Thymus (tissue), 11 donors: ENCODE data around the gene TCHP. TPM values are rescaled to one million over a fixed set of nuclear protein-coding genes. Genes with fewer than 3 reads are reported as not detected.
"Not testable (repeated sequence)": the region's sequence is repeated elsewhere in the genome, so short reads cannot be mapped to it uniquely, and the experiment has no call there.

Experiments
- DNase-seq, 9 donors: peaks; one replicate each; pipeline ENCODE4 v3.0.0-alpha.2; 2013; ENCODE audit warnings: low spot score in 9 of 9, low read depth in 6 of 9, missing footprints in 1 of 9
- H3K27ac ChIP-seq, 2 donors: one replicate each; pipeline ENCODE4 v1.5.1; 2013; ENCODE audit warnings: control low read depth in 1 of 2, low read depth in 1 of 2, low read length in 1 of 2, mild to moderate bottlenecking in 1 of 2, moderate library complexity in 1 of 2
- H3K27me3 ChIP-seq, 2 donors: one replicate each; pipeline ENCODE4 v1.5.1; 2013; ENCODE audit warnings: low read length in 1 of 2; ENCODE audit not compliant: control insufficient read depth in 2 of 2, insufficient read depth in 1 of 2
- H3K36me3 ChIP-seq, 2 donors: one replicate each; pipeline ENCODE4 v1.5.1; 2013; ENCODE audit warnings: low read length in 1 of 2, mild to moderate bottlenecking in 1 of 2, moderate library complexity in 1 of 2; ENCODE audit not compliant: control insufficient read depth in 2 of 2, insufficient read depth in 2 of 2
- H3K4me1 ChIP-seq, 2 donors: one replicate each; pipeline ENCODE4 v1.5.1; 2013; ENCODE audit warnings: low read length in 2 of 2; ENCODE audit not compliant: control insufficient read depth in 2 of 2, insufficient read depth in 2 of 2
- H3K4me3 ChIP-seq, 2 donors: one replicate each; pipeline ENCODE4 v1.5.1; 2013; ENCODE audit warnings: low read length in 2 of 2, control low read depth in 1 of 2, mild to moderate bottlenecking in 1 of 2
- H3K9me3 ChIP-seq, 2 donors: one replicate each; pipeline ENCODE4 v1.5.1; 2013; ENCODE audit warnings: low read length in 1 of 2, mild to moderate bottlenecking in 1 of 2; ENCODE audit not compliant: control insufficient read depth in 2 of 2, insufficient read depth in 1 of 2
- WGBS: extraction: QIAGEN DNeasy Blood & Tissue Kit; methylation state at CpG from one replicate; pipeline ENCODE4 v1.1.7; 2013; 5-methylcytosine and 5-hydroxymethylcytosine counted together
- polyA plus RNA-seq: library from polyadenylated mRNA; stranded (reverse); fragments of 200-250 nt; gene quantifications from one replicate; pipeline ENCODE4 v1.2.3, GENCODE V29; 2013
- total RNA-seq: library from RNA; stranded (reverse); fragments of 120-200 nt; gene quantifications from one replicate; pipeline ENCODE4 v1.2.4, GENCODE V29; 2013
- donor health status: healthy.

Gene TCHP
- total and polyA plus RNA-seq, 2 donors = 8.0 to 10.0 TPM

DNA sequence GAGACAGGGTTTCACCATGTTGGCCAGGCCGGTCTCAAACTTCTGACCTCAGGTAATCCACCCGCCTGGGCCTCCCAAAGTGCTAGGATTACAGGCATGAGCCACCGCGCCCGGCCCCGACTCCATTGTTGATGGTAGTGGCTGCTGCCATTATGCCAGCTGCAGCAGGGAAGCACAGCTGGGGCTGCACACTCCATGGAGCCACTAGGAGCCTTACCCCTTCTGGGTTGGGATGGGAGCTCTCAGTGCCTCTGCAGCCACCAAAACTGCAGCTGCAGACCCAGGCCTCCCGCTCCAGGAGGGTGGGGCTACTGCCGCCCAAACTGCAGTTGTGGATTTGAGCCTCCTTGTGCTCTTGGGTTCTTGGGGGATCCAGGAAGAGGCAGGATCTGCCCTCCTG lies 25.9 kb downstream of the TCHP start:
- no peaks in the 10 kb centered on the region for H3K27me3 ChIP-seq
- no peak for DNase-seq
- H3K9me3 ChIP-seq = no peaks in the 10 kb centered on the region
- H3K36me3 ChIP-seq = peaks cover 33 to 44% of the 10 kb centered on the region in 2 donors
- H3K27ac ChIP-seq = no peak overlapping the region
- H3K4me1 ChIP-seq = no peaks in the 10 kb centered on the region
- H3K4me3 ChIP-seq = no peak overlapping the region
- WGBS = 96% methylated on average over 8 of the region's 8 CpGs

DNA sequence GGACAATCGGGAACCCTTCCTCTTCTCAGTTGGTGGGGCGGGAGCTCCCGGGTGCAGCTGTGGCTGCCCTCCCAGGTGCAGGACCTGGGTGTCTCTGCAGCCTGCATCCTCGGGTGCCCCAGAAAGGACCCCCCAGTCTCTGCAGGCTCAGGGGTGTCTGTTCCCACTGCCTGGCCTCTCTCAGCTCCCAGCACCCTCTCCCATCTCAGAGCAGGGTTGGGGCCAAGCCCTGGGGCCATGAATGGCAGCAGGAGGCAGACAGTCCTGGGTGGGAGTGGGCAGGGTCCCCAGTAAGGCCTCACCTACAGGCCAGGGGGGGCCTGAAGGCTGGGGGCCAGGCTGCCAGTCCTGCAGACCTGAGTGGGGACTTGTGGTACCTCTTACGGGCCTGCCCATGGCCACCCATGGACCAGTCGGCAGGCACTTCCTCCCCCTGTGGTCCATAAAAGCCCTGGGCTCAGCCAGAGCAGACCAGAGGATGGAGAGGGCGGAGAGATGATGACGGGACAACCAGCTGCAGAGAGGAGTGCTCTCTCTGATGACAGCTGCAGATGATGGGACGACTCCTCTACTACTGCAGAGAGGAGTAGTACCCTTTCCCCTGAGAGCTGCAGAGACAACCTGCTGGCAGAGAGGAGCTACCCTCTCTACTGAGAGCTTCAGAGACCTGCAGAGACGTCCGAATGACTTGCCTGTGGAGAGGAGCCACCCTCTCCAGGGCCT lies 26.6 kb downstream of the TCHP start:
- DNase-seq = no peak
- no peaks in the 10 kb centered on the region for H3K9me3 ChIP-seq
- H3K36me3 ChIP-seq = peaks cover 35 to 45% of the 10 kb centered on the region in 2 donors
- H3K4me1 ChIP-seq = no peaks in the 10 kb centered on the region
- no peak overlapping the region for H3K4me3 ChIP-seq
- H3K27ac ChIP-seq = no peak overlapping the region
- 97% methylated on average over 11 of the region's 11 CpGs for WGBS
- no peaks in the 10 kb centered on the region for H3K27me3 ChIP-seq

DNA sequence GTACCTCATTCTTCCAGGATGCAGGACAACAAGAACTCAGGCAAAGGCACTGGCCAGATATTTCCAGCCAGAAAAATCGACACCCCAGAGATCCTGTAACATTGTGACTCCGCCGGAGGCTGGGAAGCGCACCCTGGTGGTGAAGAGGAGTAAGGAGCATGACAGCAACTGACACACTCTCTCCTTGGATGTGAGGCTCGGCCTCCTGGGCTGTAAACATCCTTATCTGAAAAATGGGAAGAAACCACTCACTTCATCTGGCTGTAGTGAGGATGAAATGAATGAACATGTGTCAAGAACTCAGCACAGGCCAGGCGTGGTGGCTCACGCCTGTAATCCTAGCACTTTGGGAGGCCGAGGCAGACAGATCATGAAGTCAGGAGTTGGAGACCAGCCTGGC lies 27.5 kb downstream of the TCHP start:
- no peak overlapping the region for H3K27ac ChIP-seq

DNA sequence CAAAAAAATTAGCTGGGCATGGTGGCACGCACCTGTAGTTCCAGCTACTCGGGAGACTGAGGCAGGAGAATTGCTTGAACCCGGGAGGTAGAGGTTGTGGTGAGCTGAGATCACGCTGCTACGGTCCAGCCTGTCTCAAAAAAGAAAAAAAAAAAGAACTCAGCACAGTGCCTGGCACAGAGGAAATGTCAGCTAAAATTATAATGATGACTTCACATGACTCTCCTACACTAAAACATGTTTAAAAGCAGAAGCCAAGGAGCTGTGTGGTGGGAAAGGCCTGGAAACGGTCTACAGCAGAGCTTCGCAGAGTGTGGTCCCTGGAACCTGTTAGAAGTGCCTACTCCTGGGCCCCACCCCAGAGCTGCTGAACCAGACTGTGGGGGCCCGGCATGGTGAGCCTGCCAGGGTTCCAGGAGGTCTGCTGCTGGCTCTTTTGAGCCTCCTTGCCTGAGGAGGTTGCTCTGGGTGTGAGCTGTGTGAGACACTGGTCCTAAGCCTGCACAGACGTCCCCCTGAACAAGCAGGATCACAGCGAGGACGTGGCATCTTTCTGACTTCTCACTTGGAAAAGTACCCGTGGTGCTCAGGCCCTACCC lies 28.1 kb downstream of the TCHP start:
- no peaks in the 10 kb centered on the region for H3K4me1 ChIP-seq
- DNase-seq = no peak
- no peaks in the 10 kb centered on the region for H3K9me3 ChIP-seq
- peaks cover 45% of the 10 kb centered on the region in 2 donors for H3K36me3 ChIP-seq
- no peak overlapping the region for H3K27ac ChIP-seq
- WGBS = 97% methylated on average over 12 of the region's 12 CpGs
- no peaks in the 10 kb centered on the region for H3K27me3 ChIP-seq
- no peak overlapping the region for H3K4me3 ChIP-seq

More for the DNA sequence above, 27.5 kb downstream of the TCHP start:
- no peaks in the 10 kb centered on the region for H3K9me3 ChIP-seq
- DNase-seq = peak in 2 of 9 donors; percentile 14 to 31
- H3K36me3 ChIP-seq = peaks cover 39 to 44% of the 10 kb centered on the region in 2 donors
- H3K27me3 ChIP-seq = no peaks in the 10 kb centered on the region
- WGBS = 92% methylated on average over 8 of the region's 8 CpGs
- no peak overlapping the region for H3K4me3 ChIP-seq
- H3K4me1 ChIP-seq = no peaks in the 10 kb centered on the region

DNA sequence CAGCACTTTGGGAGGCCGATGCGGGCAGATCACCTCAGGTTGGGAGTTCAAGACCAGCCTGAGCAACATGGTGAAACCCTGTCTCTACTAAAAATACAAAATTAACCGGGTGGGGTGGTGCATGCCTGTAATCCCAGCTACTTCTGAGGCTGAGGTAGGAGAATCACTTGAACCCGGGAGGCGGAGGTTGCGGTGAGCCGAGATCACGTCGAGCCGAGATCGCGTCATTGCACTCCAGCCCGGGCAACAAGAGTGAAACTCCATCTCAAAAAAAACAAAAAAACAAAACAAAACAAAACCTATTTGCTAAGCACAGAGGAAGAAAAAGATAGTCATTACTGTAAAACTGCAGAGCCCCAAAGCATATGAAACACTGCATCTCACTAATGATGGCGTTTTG lies 29.3 kb downstream of the TCHP start:
- H3K4me1 ChIP-seq, H3K9me3 ChIP-seq, H3K27ac ChIP-seq, DNase-seq, H3K27me3 ChIP-seq, H3K4me3 ChIP-seq: not testable (repeated sequence)
- peaks cover 51 to 54% of the 10 kb centered on the region in 2 donors for H3K36me3 ChIP-seq
- whole genome bisulfite sequencing = 98% methylated on average over 14 of the region's 14 CpGs

DNA sequence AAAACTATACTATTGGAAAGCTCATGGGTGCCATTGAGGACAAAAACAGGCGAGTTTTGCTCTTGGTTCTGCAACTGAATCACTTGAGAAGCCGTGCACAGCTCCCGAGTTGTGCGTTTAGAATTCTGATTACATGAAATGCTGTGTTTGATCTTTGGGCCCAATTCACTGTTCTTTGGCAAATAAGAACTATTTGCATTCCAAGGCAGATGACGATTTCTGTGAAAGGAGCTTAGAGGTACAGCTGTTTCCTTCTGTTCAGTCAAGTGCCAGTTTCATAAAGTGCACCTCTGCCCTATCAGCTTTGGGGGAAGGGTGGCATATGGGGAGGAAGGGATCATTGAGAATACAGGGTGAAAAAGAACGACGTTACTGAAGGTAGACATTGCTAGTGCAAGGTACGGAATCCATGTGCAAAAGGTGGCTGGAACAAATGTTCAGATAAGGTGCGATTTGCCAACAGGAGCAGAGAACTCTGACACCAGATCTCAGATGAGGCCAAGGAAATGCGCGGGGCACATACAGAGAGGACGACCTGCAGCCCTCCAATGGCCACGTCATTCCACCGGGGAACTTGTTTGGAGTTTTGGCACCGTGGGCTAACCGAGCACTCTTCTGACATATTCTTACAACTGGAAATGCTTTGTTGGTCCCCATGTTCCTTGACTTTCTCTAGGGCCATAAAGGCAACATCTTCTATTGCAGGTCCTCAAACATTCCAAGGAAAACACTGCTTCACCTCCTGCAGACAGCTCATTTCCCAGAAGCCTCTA lies 30.1 kb downstream of the TCHP start:
- 93% methylated on average over 16 of the region's 16 CpGs for WGBS
- no peaks in the 10 kb centered on the region for H3K27me3 ChIP-seq
- no peak overlapping the region for H3K4me3 ChIP-seq
- H3K9me3 ChIP-seq = no peaks in the 10 kb centered on the region
- no peaks in the 10 kb centered on the region for H3K4me1 ChIP-seq
- no peak for DNase-seq
- no peak overlapping the region for H3K27ac ChIP-seq
- H3K36me3 ChIP-seq = peaks cover 57 to 62% of the 10 kb centered on the region in 2 donors

DNA sequence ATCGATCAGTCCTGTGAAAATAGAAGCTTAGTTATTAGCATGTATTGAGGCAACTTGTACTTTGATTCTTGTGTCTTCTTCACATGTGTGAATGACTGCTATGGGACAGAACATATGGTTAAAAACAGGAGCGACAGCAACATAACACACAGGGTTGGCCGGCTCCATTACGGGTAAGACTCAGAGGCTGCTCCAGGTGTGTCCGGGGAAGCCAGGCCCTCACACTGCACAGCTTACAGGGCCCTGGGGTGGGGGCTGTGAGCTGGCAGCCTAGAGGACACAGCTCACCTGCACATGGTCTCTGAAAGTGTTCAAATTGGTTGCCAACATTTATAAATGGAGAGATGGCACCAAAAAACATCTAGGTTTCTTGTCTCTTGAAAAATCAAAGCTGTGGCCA lies 31.1 kb downstream of the TCHP start:
- Histone ChIP-seq H3K4me3 (no peak overlapping the region), H3K9me3 (no peaks in the 10 kb centered on the region), H3K27me3 (no peaks in the 10 kb centered on the region), H3K36me3 (peaks cover 62 to 69% of the 10 kb centered on the region in 2 donors), H3K4me1 (no peaks in the 10 kb centered on the region), H3K27ac (no peak overlapping the region)
- over 99% methylated on average over 5 of the region's 5 CpGs for WGBS
- no peak for DNase-seq

DNA sequence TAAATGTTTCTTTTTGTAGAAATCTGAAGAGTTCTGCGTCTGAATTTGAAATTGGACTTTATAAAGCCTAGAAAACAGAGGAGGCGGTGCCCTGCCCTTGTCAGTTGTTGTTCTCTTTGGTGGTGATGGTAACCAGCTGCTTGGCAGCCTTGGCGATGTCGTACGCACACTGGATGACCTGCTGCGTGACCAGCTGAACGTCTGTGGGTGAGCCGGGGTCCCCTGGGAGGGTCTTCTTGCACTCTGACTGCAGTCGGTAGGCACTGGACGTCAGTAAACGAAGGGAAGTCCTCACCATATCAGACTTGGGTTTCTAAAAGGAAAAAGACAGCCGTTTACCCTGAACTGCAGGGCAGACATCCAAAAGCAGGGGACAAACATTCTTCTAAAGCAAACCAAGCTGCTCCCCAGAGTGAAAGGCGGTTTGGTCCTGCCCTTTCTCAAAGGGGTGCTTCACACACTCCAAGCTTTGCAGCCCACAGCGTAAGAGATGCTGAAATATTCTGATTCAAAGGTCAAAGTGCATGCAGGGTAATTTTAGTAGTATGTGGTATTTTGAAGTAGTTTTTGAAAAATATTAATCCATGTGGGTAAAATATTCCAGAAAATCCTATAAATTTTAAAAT lies 32.9 kb downstream of the TCHP start:
- H3K27ac ChIP-seq = no peak overlapping the region
- H3K4me3 ChIP-seq = no peak overlapping the region
- H3K4me1 ChIP-seq = no peaks in the 10 kb centered on the region
- no peak for DNase-seq
- peaks cover 73 to 74% of the 10 kb centered on the region in 2 donors for H3K36me3 ChIP-seq
- WGBS = 98% methylated on average over 14 of the region's 14 CpGs
- H3K9me3 ChIP-seq = no peaks in the 10 kb centered on the region
- no peaks in the 10 kb centered on the region for H3K27me3 ChIP-seq

DNA sequence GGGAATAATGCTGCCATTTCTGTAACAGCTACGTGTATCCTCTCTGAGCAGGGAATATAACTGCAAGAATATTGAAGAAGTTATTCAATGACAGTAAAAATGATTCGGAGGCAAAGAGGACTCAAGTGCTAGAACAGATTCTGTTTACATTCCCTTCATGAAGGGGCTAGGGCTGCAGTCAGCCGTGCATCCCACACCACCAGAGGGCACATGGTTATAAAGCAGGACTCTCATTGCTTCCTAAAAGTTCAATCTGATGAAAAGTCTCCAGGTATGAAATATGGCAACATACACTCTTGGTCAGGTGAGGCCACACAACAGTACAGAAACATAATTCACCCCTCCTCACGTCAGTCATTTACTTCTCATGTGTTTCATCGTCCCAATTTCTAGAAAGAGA lies 34.0 kb downstream of the TCHP start:
- Histone ChIP-seq H3K36me3 (peaks cover 80 to 82% of the 10 kb centered on the region in 2 donors), H3K4me3 (no peak overlapping the region), H3K27ac (no peak overlapping the region), H3K9me3 (no peaks in the 10 kb centered on the region), H3K4me1 (no peaks in the 10 kb centered on the region), H3K27me3 (no peaks in the 10 kb centered on the region)
- no peak for DNase-seq
- 96% methylated on average over 5 of the region's 5 CpGs for WGBS
